ENCODE results near the gene ARHGEF28. TPM values are rescaled to one million over a fixed set of nuclear protein-coding genes. Genes with fewer than 3 reads are reported as not detected.

The ARHGEF28 gene
- total RNA-seq, 6 donors from 2014 or later = 14.4 to 47.1 (median 24.4) TPM

GRCh38 chr5:73655521-73656160, 29.6 kb downstream of the ARHGEF28 start:
- TF ChIP-seq POLR2AphosphoS5 (IDR thresholded peaks at IDR 0.05) = no peak
- Histone ChIP-seq H3K9me3 (no peaks in the 10 kb centered on the region), H3K27me3 (no peaks in the 10 kb centered on the region), H3K4me3 (no peak overlapping the region), H3K36me3 (no peaks in the 10 kb centered on the region), H3K27ac (peak overlapping the region in 1 of 4 donors; percentile 42), H3K4me1 (no peaks in the 10 kb centered on the region)
- WGBS, 2 donors = 83 to 86% methylated on average over 6 of the region's 6 CpGs
- ATAC-seq (ENCODE audit: low FRiP score in 2 of 2) = no peak
- no peak for DNase-seq

- TF ChIP-seq EP300 (IDR thresholded peaks at IDR 0.05) (no peak), CTCF (IDR thresholded peaks at IDR 0.05) (no peak), POLR2AphosphoS5 (IDR thresholded peaks at IDR 0.05) (no peak), POLR2A (IDR thresholded peaks at IDR 0.05) (no peak)
- WGBS, 2 donors = 75 to 90% methylated on average over 3 of the region's 3 CpGs
- H3K27ac ChIP-seq = no peak overlapping the region
- DNase-seq (no peak), ATAC-seq (ENCODE audit: low FRiP score in 2 of 2) (no peak)
- H3K9me3 ChIP-seq = no peaks in the 10 kb centered on the region
- H3K27me3 ChIP-seq = no peaks in the 10 kb centered on the region
- H3K4me3 ChIP-seq = no peak overlapping the region
- H3K4me1 ChIP-seq = peaks cover 0 to 8% (median 5%) of the 10 kb centered on the region in 4 donors
- H3K36me3 ChIP-seq = no peaks in the 10 kb centered on the region
These were observed 35.8 kb downstream of the ARHGEF28 start for GRCh38 chr5:73661753-73662152.

DNA sequence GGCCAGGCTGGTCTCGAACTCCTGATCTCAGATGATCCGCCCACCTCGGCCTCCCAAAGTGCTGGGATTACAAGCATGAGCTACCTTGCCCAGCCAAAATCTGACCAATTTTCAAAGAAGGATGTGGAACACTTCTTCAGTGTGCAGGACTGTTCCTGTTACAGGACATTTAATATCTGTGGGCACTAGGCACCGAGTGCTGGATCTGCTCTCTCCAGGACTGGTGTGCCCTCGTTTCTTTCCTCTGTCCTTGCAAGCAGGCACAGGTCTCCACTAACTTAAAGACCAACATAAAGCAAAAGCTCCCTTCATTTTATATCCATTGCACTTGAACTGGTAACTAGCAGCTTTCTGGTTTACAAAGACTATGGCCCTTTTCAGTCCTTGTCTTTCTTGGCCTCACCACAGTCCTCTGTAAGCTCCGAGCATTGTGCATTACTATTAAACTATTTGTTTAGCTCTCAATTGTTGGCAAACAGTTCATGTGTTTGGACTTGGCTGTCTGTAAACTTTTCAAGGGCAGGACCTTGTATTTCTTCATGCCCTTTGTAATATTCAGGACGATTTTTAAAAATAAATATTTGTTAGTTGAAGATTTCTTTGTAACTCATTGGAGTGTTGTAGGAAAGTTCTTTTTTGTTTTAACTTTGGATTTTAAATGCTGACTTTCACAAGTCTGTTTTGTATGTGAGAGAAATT, 37.3 kb downstream of the ARHGEF28 start:
- H3K9me3 ChIP-seq = no peaks in the 10 kb centered on the region
- H3K27me3 ChIP-seq = no peaks in the 10 kb centered on the region
- peak in 1 of 2 donors; percentile 46 for ATAC-seq (ENCODE audit: low FRiP score in 2 of 2)
- H3K36me3 ChIP-seq = no peaks in the 10 kb centered on the region
- peaks cover 0 to 8% (median 5%) of the 10 kb centered on the region in 4 donors for H3K4me1 ChIP-seq
- no peak for DNase-seq
- WGBS, 2 donors = 71 to 77% methylated on average over 7 of the region's 7 CpGs
- TF ChIP-seq POLR2AphosphoS5 (IDR thresholded peaks at IDR 0.05) (no peak), EP300 (IDR thresholded peaks at IDR 0.05) (no peak), CTCF (IDR thresholded peaks at IDR 0.05) (no peak), POLR2A (IDR thresholded peaks at IDR 0.05) (no peak)
- no peak overlapping the region for H3K4me3 ChIP-seq
- no peak overlapping the region for H3K27ac ChIP-seq

- WGBS, 2 donors = 52 to 60% methylated on average over 2 of the region's 2 CpGs
- Histone ChIP-seq H3K27ac (no peak overlapping the region), H3K27me3 (no peaks in the 10 kb centered on the region), H3K9me3 (no peaks in the 10 kb centered on the region), H3K36me3 (no peaks in the 10 kb centered on the region), H3K4me1 (peaks cover 0 to 8% (median 5%) of the 10 kb centered on the region in 4 donors), H3K4me3 (no peak overlapping the region)
- no peak for ATAC-seq (ENCODE audit: low FRiP score in 2 of 2)
- no peak for DNase-seq
- no peak for TF ChIP-seq CTCF (IDR thresholded peaks at IDR 0.05)
- TF ChIP-seq POLR2A (IDR thresholded peaks at IDR 0.05) = no peak
- TF ChIP-seq POLR2AphosphoS5 (IDR thresholded peaks at IDR 0.05) = no peak
- TF ChIP-seq EP300 (IDR thresholded peaks at IDR 0.05) = no peak
These were observed 37.9 kb downstream of the ARHGEF28 start for GRCh38 chr5:73663860-73664240.

DNA sequence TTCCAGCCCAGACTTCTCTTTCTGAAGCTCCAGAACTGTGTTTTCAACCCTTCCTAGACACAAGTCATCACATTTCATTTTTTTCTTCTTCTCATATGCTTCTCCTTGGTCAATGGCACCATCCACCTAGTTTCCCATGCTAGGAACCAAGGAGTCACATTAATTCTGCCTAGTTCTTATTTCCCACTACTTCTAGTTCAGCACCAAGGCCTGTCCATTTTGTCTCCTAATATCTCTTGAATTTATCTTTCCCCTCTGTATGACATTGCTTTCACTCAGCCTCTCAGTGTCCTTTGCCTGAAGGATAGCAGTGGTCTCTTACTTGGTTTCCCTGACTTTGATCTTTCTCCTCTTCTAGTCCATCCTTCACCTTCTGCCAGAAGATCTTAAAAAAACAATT, 38.8 kb downstream of the ARHGEF28 start:
- Histone ChIP-seq H3K9me3 (no peaks in the 10 kb centered on the region), H3K36me3 (no peaks in the 10 kb centered on the region), H3K27ac (no peak overlapping the region), H3K27me3 (no peaks in the 10 kb centered on the region), H3K4me3 (no peak overlapping the region), H3K4me1 (peaks cover 0 to 8% (median 5%) of the 10 kb centered on the region in 4 donors)
- DNase-seq (no peak), ATAC-seq (ENCODE audit: low FRiP score in 2 of 2) (no peak)
- TF ChIP-seq CTCF (IDR thresholded peaks at IDR 0.05) (no peak), POLR2A (IDR thresholded peaks at IDR 0.05) (no peak), EP300 (IDR thresholded peaks at IDR 0.05) (no peak), POLR2AphosphoS5 (IDR thresholded peaks at IDR 0.05) (no peak)

All from upper lobe of left lung (tissue), 6 donors.